NCI-H1930 (cell line): ENCODE data around the gene MAP7D3.
"Not testable (repeated sequence)": the region's sequence is repeated elsewhere in the genome, so short reads cannot be mapped to it uniquely, and the experiment has no call there.

ENCODE experiments used
- DNase-seq, 2 experiments: peaks; one replicate each; lab custom pipeline; 2025; lab: John Stamatoyannopoulos, UW

Gene MAP7D3

GRCh38 chrX:136250191-136251040 is 784 bp downstream of the MAP7D3 start:
- no peak for DNase-seq

GRCh38 chrX:136246201-136246600 is 5.0 kb downstream of the MAP7D3 start:
- DNase-seq, result no peak

GRCh38 chrX:136237849-136238248 is 13.4 kb downstream of the MAP7D3 start:
- DNase-seq, result not testable (repeated sequence)

GRCh38 chrX:136237074-136237473 is 14.1 kb downstream of the MAP7D3 start:
- no peak for DNase-seq

GRCh38 chrX:136228839-136229207 is 22.4 kb downstream of the MAP7D3 start:
- no peak for DNase-seq

- DNase-seq, result no peak
Measured at GRCh38 chrX:136227948-136228838, 23.0 kb downstream of the MAP7D3 start.

GRCh38 chrX:136227074-136227473 is 24.1 kb downstream of the MAP7D3 start:
- no peak for DNase-seq

GRCh38 chrX:136221851-136222513 is 29.2 kb downstream of the MAP7D3 start:
- DNase-seq, result no peak

- DNase-seq, result no peak
Measured at GRCh38 chrX:136220951-136221350, 30.2 kb downstream of the MAP7D3 start.

GRCh38 chrX:136220540-136220939 is 30.7 kb downstream of the MAP7D3 start:
- DNase-seq, result no peak

- no peak for DNase-seq
Measured at GRCh38 chrX:136219893-136220292, 31.3 kb downstream of the MAP7D3 start.

GRCh38 chrX:136215559-136215958 is 35.6 kb downstream of the MAP7D3 start:
- no peak for DNase-seq

- no peak for DNase-seq
Measured at GRCh38 chrX:136214551-136214950, 36.6 kb downstream of the MAP7D3 start.

GRCh38 chrX:136212557-136213111 is 38.6 kb downstream of the MAP7D3 start:
- DNase-seq, result no peak

- no peak for DNase-seq
Measured at GRCh38 chrX:136211766-136212556, 39.2 kb downstream of the MAP7D3 start.

GRCh38 chrX:136210806-136211205 is 40.4 kb downstream of the MAP7D3 start:
- DNase-seq, result no peak

GRCh38 chrX:136210243-136210642 is 41.0 kb downstream of the MAP7D3 start:
- no peak for DNase-seq

- DNase-seq, result no peak
Measured at GRCh38 chrX:136209751-136210150, 41.4 kb downstream of the MAP7D3 start.

GRCh38 chrX:136209016-136209738 is 42.0 kb downstream of the MAP7D3 start:
- no peak for DNase-seq

- no peak for DNase-seq
Measured at GRCh38 chrX:136207546-136207945, 43.7 kb downstream of the MAP7D3 start.

- no peak for DNase-seq
Measured at GRCh38 chrX:136206916-136207315, 44.3 kb downstream of the MAP7D3 start.
